Measurements from ENCODE around the gene ADAM15.

- TF ChIP-seq, protein P1, sequence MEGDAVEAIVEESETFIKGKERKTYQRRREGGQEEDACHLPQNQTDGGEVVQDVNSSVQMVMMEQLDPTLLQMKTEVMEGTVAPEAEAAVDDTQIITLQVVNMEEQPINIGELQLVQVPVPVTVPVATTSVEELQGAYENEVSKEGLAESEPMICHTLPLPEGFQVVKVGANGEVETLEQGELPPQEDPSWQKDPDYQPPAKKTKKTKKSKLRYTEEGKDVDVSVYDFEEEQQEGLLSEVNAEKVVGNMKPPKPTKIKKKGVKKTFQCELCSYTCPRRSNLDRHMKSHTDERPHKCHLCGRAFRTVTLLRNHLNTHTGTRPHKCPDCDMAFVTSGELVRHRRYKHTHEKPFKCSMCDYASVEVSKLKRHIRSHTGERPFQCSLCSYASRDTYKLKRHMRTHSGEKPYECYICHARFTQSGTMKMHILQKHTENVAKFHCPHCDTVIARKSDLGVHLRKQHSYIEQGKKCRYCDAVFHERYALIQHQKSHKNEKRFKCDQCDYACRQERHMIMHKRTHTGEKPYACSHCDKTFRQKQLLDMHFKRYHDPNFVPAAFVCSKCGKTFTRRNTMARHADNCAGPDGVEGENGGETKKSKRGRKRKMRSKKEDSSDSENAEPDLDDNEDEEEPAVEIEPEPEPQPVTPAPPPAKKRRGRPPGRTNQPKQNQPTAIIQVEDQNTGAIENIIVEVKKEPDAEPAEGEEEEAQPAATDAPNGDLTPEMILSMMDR (IDR thresholded peaks at IDR 0.05; ENCODE audit: low read depth, low read length), result no peak
- no peak for TF ChIP-seq EZH2phosphoT487 (IDR thresholded peaks at IDR 0.05; ENCODE audit: low read depth)
Measured at GRCh38 chr1:155037851-155038441, 13.2 kb upstream of the ADAM15 start.
